ENCODE data around the gene NRARP.
"Not testable (repeated sequence)": the region's sequence is repeated elsewhere in the genome, so short reads cannot be mapped to it uniquely, and the experiment has no call there.

DNA sequence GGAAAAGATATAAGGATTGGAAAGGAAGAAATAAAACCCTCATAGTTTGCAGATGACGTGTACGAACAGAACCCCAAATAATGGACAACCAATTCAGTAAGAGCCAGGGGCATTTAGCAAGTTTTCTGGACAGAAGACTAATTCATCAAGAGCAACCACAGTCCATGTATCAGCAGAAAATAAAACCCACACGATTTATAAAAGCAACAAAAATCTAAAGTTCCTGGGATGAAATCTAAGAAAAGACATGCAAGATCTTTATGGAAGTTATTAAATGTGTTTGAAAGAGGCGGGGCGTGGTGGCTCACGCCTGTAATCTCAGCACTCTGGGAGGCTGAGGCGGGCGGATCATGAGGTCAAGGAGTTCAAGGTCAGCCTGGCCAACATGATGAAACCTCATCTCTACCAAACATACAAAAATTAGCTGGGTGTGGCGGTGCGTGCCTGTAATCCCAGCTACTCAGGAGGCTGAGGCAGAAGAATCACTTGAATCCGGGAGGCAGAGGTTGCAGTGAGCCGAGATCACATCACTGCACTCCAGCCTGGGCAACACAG lies 37.9 kb upstream of the NRARP start:
- TF ChIP-seq ZNF274 (IDR thresholded peaks at IDR 0.05; ENCODE audit: low read depth, low read length); CEBPB (IDR thresholded peaks at IDR 0.05; ENCODE audit: low read depth); POLR2AphosphoS5 (IDR thresholded peaks at IDR 0.05; ENCODE audit: low read depth, low read length); TCF7L2 (IDR thresholded peaks at IDR 0.05; ENCODE audit: borderline replicate concordance, extremely low read depth, insufficient read depth, insufficient read length); POLR2A (IDR thresholded peaks at IDR 0.05; ENCODE audit: borderline replicate concordance, extremely low read depth, insufficient read depth, insufficient read length): not testable (repeated sequence)
- TF ChIP-seq, protein P1, sequence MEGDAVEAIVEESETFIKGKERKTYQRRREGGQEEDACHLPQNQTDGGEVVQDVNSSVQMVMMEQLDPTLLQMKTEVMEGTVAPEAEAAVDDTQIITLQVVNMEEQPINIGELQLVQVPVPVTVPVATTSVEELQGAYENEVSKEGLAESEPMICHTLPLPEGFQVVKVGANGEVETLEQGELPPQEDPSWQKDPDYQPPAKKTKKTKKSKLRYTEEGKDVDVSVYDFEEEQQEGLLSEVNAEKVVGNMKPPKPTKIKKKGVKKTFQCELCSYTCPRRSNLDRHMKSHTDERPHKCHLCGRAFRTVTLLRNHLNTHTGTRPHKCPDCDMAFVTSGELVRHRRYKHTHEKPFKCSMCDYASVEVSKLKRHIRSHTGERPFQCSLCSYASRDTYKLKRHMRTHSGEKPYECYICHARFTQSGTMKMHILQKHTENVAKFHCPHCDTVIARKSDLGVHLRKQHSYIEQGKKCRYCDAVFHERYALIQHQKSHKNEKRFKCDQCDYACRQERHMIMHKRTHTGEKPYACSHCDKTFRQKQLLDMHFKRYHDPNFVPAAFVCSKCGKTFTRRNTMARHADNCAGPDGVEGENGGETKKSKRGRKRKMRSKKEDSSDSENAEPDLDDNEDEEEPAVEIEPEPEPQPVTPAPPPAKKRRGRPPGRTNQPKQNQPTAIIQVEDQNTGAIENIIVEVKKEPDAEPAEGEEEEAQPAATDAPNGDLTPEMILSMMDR (IDR thresholded peaks at IDR 0.05 in 2 of 3, conservative IDR thresholded peaks at IDR 0.05 in 1 of 3; ENCODE audit: borderline replicate concordance in 1 of 3, insufficient read depth in 1 of 3, low read depth in 2 of 3, low read length in 2 of 3) = not testable (repeated sequence)
- TF ChIP-seq, protein P2, sequence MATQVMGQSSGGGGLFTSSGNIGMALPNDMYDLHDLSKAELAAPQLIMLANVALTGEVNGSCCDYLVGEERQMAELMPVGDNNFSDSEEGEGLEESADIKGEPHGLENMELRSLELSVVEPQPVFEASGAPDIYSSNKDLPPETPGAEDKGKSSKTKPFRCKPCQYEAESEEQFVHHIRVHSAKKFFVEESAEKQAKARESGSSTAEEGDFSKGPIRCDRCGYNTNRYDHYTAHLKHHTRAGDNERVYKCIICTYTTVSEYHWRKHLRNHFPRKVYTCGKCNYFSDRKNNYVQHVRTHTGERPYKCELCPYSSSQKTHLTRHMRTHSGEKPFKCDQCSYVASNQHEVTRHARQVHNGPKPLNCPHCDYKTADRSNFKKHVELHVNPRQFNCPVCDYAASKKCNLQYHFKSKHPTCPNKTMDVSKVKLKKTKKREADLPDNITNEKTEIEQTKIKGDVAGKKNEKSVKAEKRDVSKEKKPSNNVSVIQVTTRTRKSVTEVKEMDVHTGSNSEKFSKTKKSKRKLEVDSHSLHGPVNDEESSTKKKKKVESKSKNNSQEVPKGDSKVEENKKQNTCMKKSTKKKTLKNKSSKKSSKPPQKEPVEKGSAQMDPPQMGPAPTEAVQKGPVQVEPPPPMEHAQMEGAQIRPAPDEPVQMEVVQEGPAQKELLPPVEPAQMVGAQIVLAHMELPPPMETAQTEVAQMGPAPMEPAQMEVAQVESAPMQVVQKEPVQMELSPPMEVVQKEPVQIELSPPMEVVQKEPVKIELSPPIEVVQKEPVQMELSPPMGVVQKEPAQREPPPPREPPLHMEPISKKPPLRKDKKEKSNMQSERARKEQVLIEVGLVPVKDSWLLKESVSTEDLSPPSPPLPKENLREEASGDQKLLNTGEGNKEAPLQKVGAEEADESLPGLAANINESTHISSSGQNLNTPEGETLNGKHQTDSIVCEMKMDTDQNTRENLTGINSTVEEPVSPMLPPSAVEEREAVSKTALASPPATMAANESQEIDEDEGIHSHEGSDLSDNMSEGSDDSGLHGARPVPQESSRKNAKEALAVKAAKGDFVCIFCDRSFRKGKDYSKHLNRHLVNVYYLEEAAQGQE (IDR thresholded peaks at IDR 0.05; ENCODE audit: low read depth) = not testable (repeated sequence)
